Measurements from ENCODE around the gene SLC6A1. TPM values are rescaled to one million over a fixed set of nuclear protein-coding genes. Genes with fewer than 3 reads are reported as not detected.

The SLC6A1 gene
- total RNA-seq, 1 experiment from 2014 or later = not detected

GRCh38 chr3:10996345-10997013 is 3.9 kb downstream of the SLC6A1 start:
- H3K9me3 Mint-ChIP-seq (ENCODE audit: unreplicated experiment) = no peaks in the 10 kb centered on the region
- no peak overlapping the region for H3K4me3 Mint-ChIP-seq (ENCODE audit: unreplicated experiment)
- TF ChIP-seq, protein P1, sequence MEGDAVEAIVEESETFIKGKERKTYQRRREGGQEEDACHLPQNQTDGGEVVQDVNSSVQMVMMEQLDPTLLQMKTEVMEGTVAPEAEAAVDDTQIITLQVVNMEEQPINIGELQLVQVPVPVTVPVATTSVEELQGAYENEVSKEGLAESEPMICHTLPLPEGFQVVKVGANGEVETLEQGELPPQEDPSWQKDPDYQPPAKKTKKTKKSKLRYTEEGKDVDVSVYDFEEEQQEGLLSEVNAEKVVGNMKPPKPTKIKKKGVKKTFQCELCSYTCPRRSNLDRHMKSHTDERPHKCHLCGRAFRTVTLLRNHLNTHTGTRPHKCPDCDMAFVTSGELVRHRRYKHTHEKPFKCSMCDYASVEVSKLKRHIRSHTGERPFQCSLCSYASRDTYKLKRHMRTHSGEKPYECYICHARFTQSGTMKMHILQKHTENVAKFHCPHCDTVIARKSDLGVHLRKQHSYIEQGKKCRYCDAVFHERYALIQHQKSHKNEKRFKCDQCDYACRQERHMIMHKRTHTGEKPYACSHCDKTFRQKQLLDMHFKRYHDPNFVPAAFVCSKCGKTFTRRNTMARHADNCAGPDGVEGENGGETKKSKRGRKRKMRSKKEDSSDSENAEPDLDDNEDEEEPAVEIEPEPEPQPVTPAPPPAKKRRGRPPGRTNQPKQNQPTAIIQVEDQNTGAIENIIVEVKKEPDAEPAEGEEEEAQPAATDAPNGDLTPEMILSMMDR (IDR thresholded peaks at IDR 0.05; ENCODE audit: insufficient read depth in 1 of 2, low read depth in 1 of 2, low read length in 1 of 2, severe bottlenecking in 1 of 2, unreplicated experiment in 1 of 2) = no peak
- H3K4me3 ChIP-seq (ENCODE audit: low read depth, low read length) = no peak overlapping the region
- no peak overlapping the region for H3K27ac Mint-ChIP-seq (ENCODE audit: unreplicated experiment)
- no peaks in the 10 kb centered on the region for H3K36me3 Mint-ChIP-seq (ENCODE audit: insufficient read depth, unreplicated experiment)
- peaks cover 23% of the 10 kb centered on the region for H3K27me3 Mint-ChIP-seq (ENCODE audit: insufficient read depth, unreplicated experiment)
- BruUV-seq (replicated peaks) = no TSS peak
- no peaks in the 10 kb centered on the region for H3K4me1 Mint-ChIP-seq (ENCODE audit: low read depth, unreplicated experiment)
- intact Hi-C loops (cut with micrococcal nuclease; ENCODE audit: unreplicated experiment) = no loop called here
- no peaks in the 10 kb centered on the region for H3K4me1 ChIP-seq
- no peak for DNase-seq
- CTCF ChIA-PET = no interaction called here
- H3K9me3 ChIP-seq = no peaks in the 10 kb centered on the region
- no peaks in the 10 kb centered on the region; the same call in none of the 2 replicates for H3K27me3 ChIP-seq (replicated peaks; ENCODE audit: control insufficient read depth, insufficient read depth, low read length)
- H3K36me3 ChIP-seq (ENCODE audit: control insufficient read depth, insufficient read depth, low read length) = no peaks in the 10 kb centered on the region
- POLR2A ChIA-PET = no interaction called here

- intact Hi-C loops (cut with micrococcal nuclease; ENCODE audit: unreplicated experiment) = no loop called here
- H3K27ac Mint-ChIP-seq (ENCODE audit: unreplicated experiment) = no peak overlapping the region
- no peaks in the 10 kb centered on the region for H3K9me3 ChIP-seq
- no peaks in the 10 kb centered on the region for H3K4me1 Mint-ChIP-seq (ENCODE audit: low read depth, unreplicated experiment)
- CTCF ChIA-PET = no interaction called here
- H3K27me3 Mint-ChIP-seq (ENCODE audit: insufficient read depth, unreplicated experiment) = peaks cover 18% of the 10 kb centered on the region
- H3K4me1 ChIP-seq = no peaks in the 10 kb centered on the region
- no peak for DNase-seq
- no peaks in the 10 kb centered on the region for H3K36me3 ChIP-seq (ENCODE audit: control insufficient read depth, insufficient read depth, low read length)
- H3K4me3 ChIP-seq (ENCODE audit: low read depth, low read length) = no peak overlapping the region
- H3K27me3 ChIP-seq (replicated peaks; ENCODE audit: control insufficient read depth, insufficient read depth, low read length) = no peaks in the 10 kb centered on the region; the same call in none of the 2 replicates
- TF ChIP-seq, protein P1 (IDR thresholded peaks at IDR 0.05; ENCODE audit: insufficient read depth in 1 of 2, low read depth in 1 of 2, low read length in 1 of 2, severe bottlenecking in 1 of 2, unreplicated experiment in 1 of 2) = no peak
- H3K9me3 Mint-ChIP-seq (ENCODE audit: unreplicated experiment) = no peaks in the 10 kb centered on the region
- no peak overlapping the region for H3K4me3 Mint-ChIP-seq (ENCODE audit: unreplicated experiment)
- POLR2A ChIA-PET = no interaction called here
- BruUV-seq (replicated peaks) = no TSS peak
- H3K36me3 Mint-ChIP-seq (ENCODE audit: insufficient read depth, unreplicated experiment) = no peaks in the 10 kb centered on the region
Observed at GRCh38 chr3:10997196-10997595, 4.6 kb downstream of the SLC6A1 start.

DNA sequence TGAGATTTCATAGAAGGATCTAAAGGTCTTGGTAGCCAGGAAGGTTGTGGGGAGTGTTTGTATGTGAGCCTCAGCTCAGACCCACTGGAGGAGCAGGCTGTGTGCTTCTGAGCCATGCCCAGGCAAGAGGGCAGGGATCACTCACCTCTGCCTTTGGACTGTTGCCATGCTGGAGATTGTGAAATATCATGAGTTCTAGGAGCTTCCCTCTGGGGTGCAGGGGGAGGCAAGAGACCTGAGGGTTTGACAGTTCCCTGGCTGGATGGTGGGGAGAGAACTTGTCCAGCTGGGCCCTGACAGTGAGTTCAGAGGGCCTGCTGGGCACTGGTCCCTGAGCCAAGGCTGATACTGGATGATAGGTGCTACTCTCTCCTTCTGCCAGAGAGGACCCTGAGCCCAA is 6.0 kb downstream of the SLC6A1 start:
- H3K4me3 Mint-ChIP-seq (ENCODE audit: unreplicated experiment) = no peak overlapping the region
- H3K36me3 Mint-ChIP-seq (ENCODE audit: insufficient read depth, unreplicated experiment) = no peaks in the 10 kb centered on the region
- no peak for DNase-seq
- H3K27me3 ChIP-seq (replicated peaks; ENCODE audit: control insufficient read depth, insufficient read depth, low read length) = no peaks in the 10 kb centered on the region; the same call in none of the 2 replicates
- TF ChIP-seq, protein P1 (IDR thresholded peaks at IDR 0.05; ENCODE audit: insufficient read depth in 1 of 2, low read depth in 1 of 2, low read length in 1 of 2, severe bottlenecking in 1 of 2, unreplicated experiment in 1 of 2) = no peak
- no peak overlapping the region for H3K27ac Mint-ChIP-seq (ENCODE audit: unreplicated experiment)
- no peak overlapping the region for H3K4me3 ChIP-seq (ENCODE audit: low read depth, low read length)
- ChIA-PET POLR2A (no interaction called here), CTCF (interaction anchor here (0.7 kb wide), 1 partner anchor 8 kb away, joined by 3 read pairs; no protein-coding TSS in a partner anchor)
- no peaks in the 10 kb centered on the region for H3K36me3 ChIP-seq (ENCODE audit: control insufficient read depth, insufficient read depth, low read length)
- no peaks in the 10 kb centered on the region for H3K4me1 ChIP-seq
- intact Hi-C loops (cut with micrococcal nuclease; ENCODE audit: unreplicated experiment) = no loop called here
- no peaks in the 10 kb centered on the region for H3K9me3 Mint-ChIP-seq (ENCODE audit: unreplicated experiment)
- no peaks in the 10 kb centered on the region for H3K4me1 Mint-ChIP-seq (ENCODE audit: low read depth, unreplicated experiment)
- BruUV-seq (replicated peaks) = no TSS peak
- no peaks in the 10 kb centered on the region for H3K9me3 ChIP-seq
- H3K27me3 Mint-ChIP-seq (ENCODE audit: insufficient read depth, unreplicated experiment) = peaks cover 17% of the 10 kb centered on the region
